Caco-2 (cell line): ENCODE results near the gene PRSS23. TPM values are rescaled to one million over a fixed set of nuclear protein-coding genes. Genes with fewer than 3 reads are reported as not detected.
A peak's percentile ranks its signal among the peaks of the same experiment; 100 is the strongest.

Source experiments
- BruUV-seq: library from RNA; stranded (reverse); fragments of 400-500 nt; replicated peaks from 2 replicates; lab custom pipeline; 2021; lab: Mats Ljungman, UMichigan
- CTCF ChIA-PET: fragments of 300-600 bp; sonication (Branson Sonifier 250); formaldehyde crosslinking; loops from one replicate; lab custom pipeline; 2022; ENCODE audit warnings: antibody characterized with exemption; lab: Charles Lee
- POLR2A ChIA-PET: fragments of 300-600 bp; sonication (Branson Sonifier 250); formaldehyde crosslinking; loops from one replicate; lab custom pipeline; 2022; ENCODE audit warnings: antibody characterized with exemption; lab: Charles Lee
- DNase-seq, 2 experiments: peaks; one replicate each; pipeline versions ENCODE4 v3.0.0 to v3.0.0-alpha.2; 2020 to 2022
- H3K27me3 ChIP-seq: replicated peaks from 2 replicates; pipeline ENCODE4 v1.6.0; 2011; ENCODE audit warnings: low read length; ENCODE audit not compliant: control insufficient read depth, insufficient read depth
- H3K36me3 ChIP-seq: 2 replicates; pipeline ENCODE4 v1.5.1; 2011; ENCODE audit warnings: low read length; ENCODE audit not compliant: control insufficient read depth, insufficient read depth
- H3K4me1 ChIP-seq: fragments of 250-450 bp; sonication (Bioruptor Pico); 2 replicates; pipeline ENCODE4 v1.5.1; 2020; ENCODE audit warnings: mild to moderate bottlenecking
- H3K4me3 ChIP-seq: 2 replicates; pipeline ENCODE4 v1.5.1; 2011; ENCODE audit warnings: low read depth, mild to moderate bottlenecking, control low read depth, low read length
- H3K9me3 ChIP-seq: fragments of 250-450 bp; sonication (Bioruptor Pico); 2 replicates; pipeline ENCODE4 v1.5.1; 2020; ENCODE audit warnings: mild to moderate bottlenecking, moderate library complexity
- H3K27ac Mint-ChIP-seq: one replicate; pipeline ENCODE4 v1.8.0; 2022; ENCODE audit warnings: mixed read lengths; ENCODE audit not compliant: unreplicated experiment
- H3K27me3 Mint-ChIP-seq: one replicate; pipeline ENCODE4 v1.8.0; 2022; ENCODE audit warnings: mixed read lengths; ENCODE audit not compliant: insufficient read depth, unreplicated experiment
- H3K36me3 Mint-ChIP-seq: one replicate; pipeline ENCODE4 v1.8.0; 2022; ENCODE audit warnings: mild to moderate bottlenecking, mixed read lengths; ENCODE audit not compliant: insufficient read depth, unreplicated experiment
- H3K4me1 Mint-ChIP-seq: one replicate; pipeline ENCODE4 v1.8.0; 2022; ENCODE audit warnings: low read depth, mixed read lengths; ENCODE audit not compliant: unreplicated experiment
- H3K4me3 Mint-ChIP-seq: one replicate; pipeline ENCODE4 v1.8.0; 2022; ENCODE audit warnings: mild to moderate bottlenecking, moderate library complexity, mixed read lengths; ENCODE audit not compliant: unreplicated experiment
- H3K9me3 Mint-ChIP-seq: one replicate; pipeline ENCODE4 v1.8.0; 2022; ENCODE audit warnings: mixed read lengths; ENCODE audit not compliant: unreplicated experiment
- CTCF ChIP-seq, 2 experiments: fragments of 200-600 bp in 1 of 2; IDR thresholded peaks; 1 replicate in 1 of 2; 2 replicates in 1 of 2; pipeline versions ENCODE4 v1.5.1 to v1.8.0; 2011 to 2022; ENCODE audit warnings: antibody characterized with exemption in 1 of 2, control low read depth in 1 of 2, inconsistent platforms in 1 of 2, low read depth in 1 of 2, low read length in 1 of 2, mild to moderate bottlenecking in 1 of 2, moderate library complexity in 1 of 2; ENCODE audit not compliant: insufficient read depth in 1 of 2, severe bottlenecking in 1 of 2, unreplicated experiment in 1 of 2
- intact Hi-C: fragments of 100-400 bp; cut with micrococcal nuclease; formaldehyde crosslinking; loops from one replicate; pipeline ENCODE4 v1.10.0; 2022; ENCODE audit not compliant: unreplicated experiment
- total RNA-seq: library from RNA; stranded (reverse); gene quantifications from 2 replicates; pipeline ENCODE4 v1.2.3, GENCODE V29; 2022

Gene PRSS23
- total RNA-seq, 1 experiment from 2014 or later: 400 TPM

- Histone ChIP-seq H3K4me1 (peaks cover 71% of the 10 kb centered on the region), H3K36me3 (no peaks in the 10 kb centered on the region), H3K9me3 (no peaks in the 10 kb centered on the region), H3K4me3 (no peak overlapping the region), H3K27me3 (no peaks in the 10 kb centered on the region)
- no peak for TF ChIP-seq CTCF (IDR thresholded peaks at IDR 0.05; ENCODE audit: insufficient read depth in 1 of 2, low read depth in 1 of 2, low read length in 1 of 2, severe bottlenecking in 1 of 2, unreplicated experiment in 1 of 2)
- Mint-ChIP-seq H3K27me3 (no peaks in the 10 kb centered on the region), H3K4me1 (peaks cover 57% of the 10 kb centered on the region), H3K9me3 (no peaks in the 10 kb centered on the region), H3K4me3 (no peak overlapping the region), H3K36me3 (no peaks in the 10 kb centered on the region), H3K27ac (peak overlapping the region; percentile 40)
- ChIA-PET POLR2A (no interaction called here), CTCF (interaction anchor here (0.8 to 2.0 kb wide), 3 partner anchors 13 to 175 kb away, joined by 3 to 12 read pairs (median 3); no protein-coding TSS in a partner anchor)
- no peak for DNase-seq
- intact Hi-C loops: no loop called here
- no TSS peak for BruUV-seq
Observed at GRCh38 chr11:86783661-86784060, 16.7 kb upstream of the PRSS23 start.

GRCh38 chr11:86784241-86784681 lies 16.1 kb upstream of the PRSS23 start:
- Histone ChIP-seq H3K9me3 (no peaks in the 10 kb centered on the region), H3K4me3 (no peak overlapping the region), H3K4me1 (peaks cover 77% of the 10 kb centered on the region), H3K36me3 (no peaks in the 10 kb centered on the region), H3K27me3 (no peaks in the 10 kb centered on the region)
- TF ChIP-seq CTCF (IDR thresholded peaks at IDR 0.05; ENCODE audit: insufficient read depth in 1 of 2, low read depth in 1 of 2, low read length in 1 of 2, severe bottlenecking in 1 of 2, unreplicated experiment in 1 of 2): no peak
- H3K4me3 Mint-ChIP-seq: no peak overlapping the region
- H3K36me3 Mint-ChIP-seq: no peaks in the 10 kb centered on the region
- H3K9me3 Mint-ChIP-seq: no peaks in the 10 kb centered on the region
- no TSS peak for BruUV-seq
- DNase-seq: no peak
- H3K4me1 Mint-ChIP-seq: peaks cover 62% of the 10 kb centered on the region
- intact Hi-C loops: no loop called here
- CTCF ChIA-PET: interaction anchor here (1.0 to 2.0 kb wide), 3 partner anchors 9 to 176 kb away, joined by 3 to 12 read pairs (median 3); no protein-coding TSS in a partner anchor
- POLR2A ChIA-PET: interaction anchor here (1.0 kb wide), 1 partner anchor 16 kb away, joined by 4 read pairs; the partner anchor contains the start of gene PRSS23
- no peaks in the 10 kb centered on the region for H3K27me3 Mint-ChIP-seq
- peak overlapping the region; percentile 40 for H3K27ac Mint-ChIP-seq

- Histone ChIP-seq H3K27me3 (no peaks in the 10 kb centered on the region), H3K9me3 (no peaks in the 10 kb centered on the region), H3K4me1 (peaks cover 90% of the 10 kb centered on the region), H3K4me3 (no peak overlapping the region), H3K36me3 (no peaks in the 10 kb centered on the region)
- ChIA-PET POLR2A (interaction anchor here (1.0 kb wide), 1 partner anchor 14 kb away, joined by 4 read pairs; the partner anchor contains the start of gene PRSS23), CTCF (no interaction called here)
- H3K27ac Mint-ChIP-seq: peak overlapping the region; percentile 19
- H3K36me3 Mint-ChIP-seq: no peaks in the 10 kb centered on the region
- no TSS peak for BruUV-seq
- no peaks in the 10 kb centered on the region for H3K27me3 Mint-ChIP-seq
- H3K9me3 Mint-ChIP-seq: no peaks in the 10 kb centered on the region
- DNase-seq: no peak
- no peak overlapping the region for H3K4me3 Mint-ChIP-seq
- no peak for TF ChIP-seq CTCF (IDR thresholded peaks at IDR 0.05; ENCODE audit: insufficient read depth in 1 of 2, low read depth in 1 of 2, low read length in 1 of 2, severe bottlenecking in 1 of 2, unreplicated experiment in 1 of 2)
- H3K4me1 Mint-ChIP-seq: peaks cover 75% of the 10 kb centered on the region
- intact Hi-C loops: no loop called here
Observed at GRCh38 chr11:86785576-86785975, 14.8 kb upstream of the PRSS23 start.
